Transverse colon (tissue), 4 donors: ENCODE measurements around the gene KRT5.

Experiments
- CTCF ChIP-seq, 5 experiments: fragments of 200-600 bp in 3 of 5; fragments of 450-650 bp in 2 of 5; sonication (generic) in 3 of 5; IDR thresholded peaks; 1 replicate in 2 of 5; 2 replicates in 3 of 5; pipeline ENCODE4 v1.5.1; 2016 to 2017; ENCODE audit warnings: antibody characterized with exemption in 5 of 5, inconsistent platforms in 3 of 5, mild to moderate bottlenecking in 2 of 5, moderate library complexity in 1 of 5
- EP300 ChIP-seq: sonication (generic); formaldehyde crosslinking; IDR thresholded peaks from one replicate; pipeline ENCODE4 v1.6.1; 2017; ENCODE audit warnings: antibody characterized with exemption, low read depth
- POLR2A ChIP-seq: fragments of 450-650 bp; IDR thresholded peaks from one replicate; pipeline ENCODE4 v1.6.1; 2016; ENCODE audit warnings: antibody characterized with exemption, mild to moderate bottlenecking, moderate library complexity
- POLR2AphosphoS5 ChIP-seq, 3 donors: sonication (generic); formaldehyde crosslinking; IDR thresholded peaks; one replicate each; pipeline ENCODE4 v1.6.1; 2016; ENCODE audit warnings: antibody characterized with exemption in 3 of 3

DNA sequence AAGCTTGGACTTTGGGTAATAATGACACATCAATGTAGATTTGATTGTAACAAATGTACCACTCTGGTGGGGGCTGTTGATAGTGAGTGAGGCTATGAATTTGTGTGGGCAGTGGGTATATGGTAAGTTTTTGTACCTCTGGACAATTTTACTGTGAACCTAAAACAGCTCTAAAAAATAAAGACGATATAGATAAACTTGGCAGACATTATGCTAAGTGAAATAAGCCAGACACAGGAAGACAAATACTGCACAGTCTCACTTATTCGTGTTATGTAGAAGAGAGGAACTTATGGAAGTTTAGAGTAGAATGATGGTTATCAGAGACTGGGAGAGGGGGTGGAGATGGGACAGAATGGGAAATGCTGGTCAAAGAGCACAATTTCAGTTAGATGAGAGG, 55.3 kb downstream of the KRT5 start:
- TF ChIP-seq EP300 (no peak), POLR2A (no peak), CTCF (IDR thresholded peaks at IDR 0.05) (no peak), POLR2AphosphoS5 (IDR thresholded peaks at IDR 0.05) (peak in 1 of 3 donors; percentile 21)
